Naive thymus-derived CD8-positive, alpha-beta T cell (primary cell): ENCODE measurements around the gene LY9. TPM values are rescaled to one million over a fixed set of nuclear protein-coding genes. Genes with fewer than 3 reads are reported as not detected.

Experiments used
- ATAC-seq, 2 donors: fragments of 150-1000 bp; cut with Tn5 transposase in 1 of 2; sonication (Bioruptor Pico), chemical (Tn5 transposase) in 1 of 2; 1 replicate in 1 of 2; 2 replicates in 1 of 2; pipeline ENCODE4 v1.10.0; 2021; ENCODE audit warnings: mild to moderate bottlenecking in 2 of 2, moderate library complexity in 2 of 2
- POLR2A ChIA-PET: fragments of 350-600 bp; sonication (Branson Sonifier 250); formaldehyde crosslinking; loops from one replicate; lab custom pipeline; 2021; ENCODE audit warnings: antibody characterized with exemption; lab: Charles Lee
- DNase-seq, 10 donors: peaks; one replicate each; pipeline versions ENCODE4 v3.0.0 to v3.0.0-alpha.2; 2020 to 2022
- H3K27ac Mint-ChIP-seq, 10 donors: one replicate each; pipeline ENCODE4 v1.8.0; 2020 to 2022; ENCODE audit warnings: mild to moderate bottlenecking in 10 of 10, mixed read lengths in 10 of 10, moderate library complexity in 4 of 10, inconsistent platforms in 1 of 10
- H3K27me3 Mint-ChIP-seq, 5 donors: one replicate each; pipeline ENCODE4 v1.8.0; 2021 to 2022; ENCODE audit warnings: mixed read lengths in 5 of 5
- H3K36me3 Mint-ChIP-seq, 3 donors: one replicate each; pipeline ENCODE4 v1.8.0; 2020 to 2022; ENCODE audit warnings: mixed read lengths in 3 of 3, mild to moderate bottlenecking in 2 of 3, inconsistent platforms in 1 of 3
- H3K4me1 Mint-ChIP-seq, 4 donors: one replicate each; pipeline ENCODE4 v1.8.0; 2021 to 2022; ENCODE audit warnings: mixed read lengths in 4 of 4
- H3K4me3 Mint-ChIP-seq, 10 donors: one replicate each; pipeline ENCODE4 v1.8.0; 2020 to 2022; ENCODE audit warnings: mild to moderate bottlenecking in 10 of 10, mixed read lengths in 10 of 10, moderate library complexity in 6 of 10, inconsistent platforms in 1 of 10
- H3K9me3 Mint-ChIP-seq, 9 donors: one replicate each; pipeline ENCODE4 v1.8.0; 2020 to 2022; ENCODE audit warnings: mixed read lengths in 9 of 9, mild to moderate bottlenecking in 3 of 9, inconsistent platforms in 1 of 9, moderate library complexity in 1 of 9
- polyA plus RNA-seq, 3 donors: library from polyadenylated mRNA; unstranded; fragments of 300-500 nt; fragmentation: Illumina TruSeq; gene quantifications; one replicate each; pipeline ENCODE4 v1.2.3, GENCODE V29; 2021
- total RNA-seq, 8 experiments: library from RNA in 2 of 8; stranded (reverse) in 2 of 8; gene quantifications; one replicate each; pipeline ENCODE4 v1.2.3 and lab custom pipeline; 2021 to 2026

Gene LY9
- total and polyA plus RNA-seq, 5 experiments from 2014 or later = 150 to 223 (median 167) TPM

DNA sequence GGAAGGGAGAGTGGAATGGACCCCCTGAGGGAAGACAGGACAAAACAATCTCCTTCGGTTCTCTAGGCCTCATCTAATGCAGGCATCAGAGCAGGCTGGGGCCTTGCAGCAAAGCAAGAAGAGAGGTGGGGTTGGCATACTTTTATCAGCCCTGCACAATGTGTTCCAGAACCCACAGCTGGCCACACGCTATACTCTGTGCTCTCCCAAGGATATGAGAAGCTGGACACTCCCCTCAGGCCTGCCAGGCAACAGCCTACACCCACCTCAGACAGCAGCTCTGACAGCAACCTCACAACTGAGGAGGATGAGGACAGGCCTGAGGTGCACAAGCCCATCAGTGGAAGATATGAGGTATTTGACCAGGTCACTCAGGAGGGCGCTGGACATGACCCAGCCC is 27.3 kb downstream of the LY9 start:
- Mint-ChIP-seq H3K27ac (peak overlapping the region in 8 of 10 donors; percentile 5 to 82 (median 48)), H3K36me3 (peaks cover 7 to 95% (median 12%) of the 10 kb centered on the region in 3 donors), H3K4me3 (no peak overlapping the region), H3K9me3 (no peaks in the 10 kb centered on the region), H3K4me1 (peaks cover 5 to 24% (median 9%) of the 10 kb centered on the region in 4 donors), H3K27me3 (no peaks in the 10 kb centered on the region)
- DNase-seq (no peak), ATAC-seq (no peak)
- POLR2A ChIA-PET = interaction anchor here (1.1 to 1.8 kb wide), 2 partner anchors 25 to 27 kb away, joined by 3 to 5 read pairs; partner anchors contain the start of gene LY9

DNA sequence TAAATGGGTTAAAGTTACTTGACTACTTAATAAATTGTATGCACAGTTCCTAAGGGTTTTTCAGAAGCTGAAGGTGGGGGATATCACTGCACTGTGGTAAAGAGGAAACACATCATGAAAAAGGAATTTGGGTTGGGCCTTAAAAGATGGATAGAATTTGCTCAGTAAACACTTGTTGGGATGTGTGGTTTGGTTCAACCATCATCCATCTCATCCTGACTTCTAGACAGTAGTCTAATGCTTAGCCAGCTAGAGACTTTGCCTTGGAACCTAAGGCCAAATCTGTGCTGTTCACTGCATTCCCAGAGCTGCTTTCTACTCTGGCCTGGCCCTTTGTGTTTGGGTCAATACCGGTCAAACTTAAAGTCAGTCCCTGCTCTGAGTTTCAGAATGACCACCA is 30.6 kb downstream of the LY9 start:
- H3K27me3 Mint-ChIP-seq = no peaks in the 10 kb centered on the region
- H3K4me1 Mint-ChIP-seq = peaks cover 5 to 24% (median 22%) of the 10 kb centered on the region in 4 donors
- H3K4me3 Mint-ChIP-seq = no peak overlapping the region
- ATAC-seq (no peak), DNase-seq (no peak)
- peak overlapping the region in 9 of 10 donors; percentile 28 to 88 (median 77) for H3K27ac Mint-ChIP-seq
- no peaks in the 10 kb centered on the region for H3K9me3 Mint-ChIP-seq
- POLR2A ChIA-PET = interaction anchor here (0.5 kb wide), 1 partner anchor 238 kb away, joined by 3 read pairs; no protein-coding TSS in a partner anchor
- peaks cover 1 to 92% (median 8%) of the 10 kb centered on the region in 3 donors for H3K36me3 Mint-ChIP-seq

DNA sequence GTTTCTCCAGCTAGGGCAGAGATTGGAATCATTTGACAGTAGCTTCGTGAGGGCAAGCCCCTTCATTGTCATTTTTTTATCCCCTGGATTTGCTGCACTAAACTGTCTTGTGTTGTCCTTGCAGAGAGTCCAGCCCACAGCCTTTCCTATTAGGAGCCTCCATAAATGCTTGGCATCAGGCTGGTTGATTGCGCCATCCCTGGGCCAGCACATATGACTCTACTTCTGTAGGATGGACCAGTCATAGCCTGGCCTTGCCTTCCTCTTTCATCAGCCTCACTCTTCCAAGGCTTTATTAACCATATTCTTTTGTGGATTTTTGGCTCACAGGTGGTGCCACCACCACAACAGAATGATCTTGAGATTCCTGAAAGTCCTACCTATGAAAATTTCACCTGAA is 31.4 kb downstream of the LY9 start:
- Mint-ChIP-seq H3K27ac (peak overlapping the region; percentile 58 to 91 (median 77)), H3K27me3 (no peaks in the 10 kb centered on the region), H3K4me3 (no peak overlapping the region), H3K9me3 (no peaks in the 10 kb centered on the region), H3K4me1 (peaks cover 5 to 29% (median 24%) of the 10 kb centered on the region in 4 donors), H3K36me3 (peaks cover 0 to 90% (median 6%) of the 10 kb centered on the region in 3 donors)
- DNase-seq (no peak), ATAC-seq (no peak)
- POLR2A ChIA-PET = no interaction called here

DNA sequence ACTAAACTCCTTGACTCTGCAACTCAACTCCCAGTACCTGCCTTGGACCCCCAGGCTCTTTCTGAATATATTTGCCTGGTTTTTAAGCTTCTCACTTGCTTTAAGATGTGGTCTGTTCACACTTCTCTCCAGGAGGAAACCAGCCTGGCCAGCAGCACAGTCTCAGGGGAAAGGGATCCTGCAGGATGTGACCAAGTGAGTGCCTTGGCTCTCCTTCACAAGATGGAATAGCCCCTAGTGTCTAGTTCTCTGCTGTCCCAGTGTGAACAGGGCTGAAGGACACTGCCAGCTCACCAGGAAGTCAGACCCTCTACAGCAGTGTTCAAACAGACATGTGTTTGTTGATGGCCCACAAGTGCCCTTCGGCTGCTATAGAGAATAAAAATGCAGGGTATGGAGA is 33.8 kb downstream of the LY9 start:
- Mint-ChIP-seq H3K36me3 (peaks cover 0 to 70% (median 4%) of the 10 kb centered on the region in 3 donors), H3K4me3 (no peak overlapping the region), H3K9me3 (no peaks in the 10 kb centered on the region), H3K27ac (peak overlapping the region; percentile 83 to 95 (median 88)), H3K27me3 (no peaks in the 10 kb centered on the region), H3K4me1 (peaks cover 21 to 50% (median 41%) of the 10 kb centered on the region in 4 donors)
- DNase-seq = no peak
- ATAC-seq = no peak
- POLR2A ChIA-PET = interaction anchor here (1.3 to 3.6 kb wide), 3 partner anchors 32 to 53 kb away, joined by 3 to 18 read pairs (median 10); partner anchors contain the start of gene LY9

DNA sequence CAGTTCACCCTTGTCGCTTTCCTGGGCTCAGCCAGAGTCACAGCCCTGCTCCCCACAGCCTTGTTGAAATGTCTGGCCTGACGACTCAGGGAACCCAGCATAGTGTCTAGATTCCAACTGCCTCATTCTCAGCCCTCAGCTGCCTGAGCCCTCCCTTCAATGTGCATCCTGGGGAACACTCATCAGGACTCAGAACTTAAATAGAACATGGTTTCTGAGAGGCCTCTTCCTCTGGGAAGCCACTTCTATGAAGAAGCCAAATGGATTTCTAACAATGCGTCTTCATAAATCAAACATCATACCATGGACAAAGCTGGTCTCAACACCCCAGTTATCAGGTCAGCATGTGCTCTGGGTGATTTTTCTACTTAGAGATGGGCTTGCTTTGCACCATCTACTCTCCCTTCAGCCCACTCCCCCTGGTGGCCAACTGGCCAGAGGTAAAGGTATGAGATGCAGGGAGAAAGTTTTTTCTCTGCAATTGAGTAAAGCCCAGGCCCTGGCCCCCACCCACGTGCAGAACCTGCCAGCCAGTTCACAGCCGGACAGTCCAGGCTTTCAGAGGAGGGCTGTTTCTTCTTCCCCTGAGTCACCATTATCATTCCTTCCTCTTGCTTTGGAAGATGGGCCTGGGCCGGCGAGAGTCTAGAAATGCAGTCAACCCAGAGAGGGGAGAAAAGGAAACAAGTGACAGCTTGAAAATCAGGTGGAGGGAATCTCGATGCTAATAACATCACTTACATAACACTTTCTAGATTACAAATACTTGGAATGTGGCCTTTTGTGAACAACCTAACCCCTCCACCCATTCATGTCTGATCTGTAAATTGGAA is 34.6 kb downstream of the LY9 start:
- no peaks in the 10 kb centered on the region for H3K27me3 Mint-ChIP-seq
- H3K9me3 Mint-ChIP-seq = no peaks in the 10 kb centered on the region
- POLR2A ChIA-PET = interaction anchor here (1.0 to 3.6 kb wide), 4 partner anchors 32 to 54 kb away, joined by 3 to 18 read pairs (median 6); partner anchors contain the start of gene LY9
- peak; percentile 47 to 89 (median 68) for DNase-seq
- peak overlapping the region; percentile 68 to 95 (median 88) for H3K27ac Mint-ChIP-seq
- peaks cover 29 to 57% (median 47%) of the 10 kb centered on the region in 4 donors for H3K4me1 Mint-ChIP-seq
- peak; percentile 80 to 86 for ATAC-seq
- H3K4me3 Mint-ChIP-seq = no peak overlapping the region
- H3K36me3 Mint-ChIP-seq = peaks cover 0 to 69% (median 4%) of the 10 kb centered on the region in 3 donors

DNA sequence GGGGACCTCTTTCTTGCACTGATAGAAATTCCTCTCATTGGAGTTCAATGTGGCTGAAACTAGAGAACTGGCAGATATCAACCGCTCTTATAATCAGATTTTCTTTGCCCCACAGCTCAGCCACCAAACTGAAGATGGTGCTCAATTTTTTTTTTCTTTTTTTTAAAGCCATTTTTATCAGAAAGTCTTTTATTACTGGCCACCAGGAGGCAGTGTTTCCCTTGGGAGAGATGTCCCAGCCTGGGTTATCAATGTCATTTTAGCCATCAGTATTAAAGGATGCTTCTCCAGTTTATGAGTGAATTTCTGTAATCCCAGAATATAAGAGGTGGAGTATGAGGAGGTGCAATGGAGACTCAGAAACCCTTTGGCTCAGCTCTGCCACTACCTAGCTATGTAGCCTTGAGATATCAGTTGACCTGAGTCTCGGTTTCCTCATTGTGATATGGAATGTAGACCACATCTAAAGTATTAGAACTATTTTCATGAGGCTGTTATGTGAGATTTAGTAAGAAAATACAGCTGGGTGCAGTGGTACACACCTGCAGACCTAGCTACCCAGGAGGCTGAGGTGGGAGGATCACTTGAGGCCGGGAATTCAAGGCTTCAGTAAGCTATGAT is 39.1 kb downstream of the LY9 start:
- peaks cover 0 to 27% (median 2%) of the 10 kb centered on the region in 3 donors for H3K36me3 Mint-ChIP-seq
- ATAC-seq (no peak), DNase-seq (peak in 9 of 10 donors; percentile 5 to 78 (median 35))
- peak overlapping the region; percentile 81 to 93 (median 92) for H3K27ac Mint-ChIP-seq
- no peaks in the 10 kb centered on the region for H3K9me3 Mint-ChIP-seq
- H3K4me3 Mint-ChIP-seq = peak overlapping the region in 8 of 10 donors; percentile 52 to 86 (median 66)
- POLR2A ChIA-PET = interaction anchor here (0.9 to 5.8 kb wide), 5 partner anchors 18 to 155 kb away, joined by 3 to 65 read pairs (median 4); partner anchors contain the start of genes ITLN2 and LY9
- no peaks in the 10 kb centered on the region for H3K27me3 Mint-ChIP-seq
- peaks cover 53 to 92% (median 81%) of the 10 kb centered on the region in 4 donors for H3K4me1 Mint-ChIP-seq

DNA sequence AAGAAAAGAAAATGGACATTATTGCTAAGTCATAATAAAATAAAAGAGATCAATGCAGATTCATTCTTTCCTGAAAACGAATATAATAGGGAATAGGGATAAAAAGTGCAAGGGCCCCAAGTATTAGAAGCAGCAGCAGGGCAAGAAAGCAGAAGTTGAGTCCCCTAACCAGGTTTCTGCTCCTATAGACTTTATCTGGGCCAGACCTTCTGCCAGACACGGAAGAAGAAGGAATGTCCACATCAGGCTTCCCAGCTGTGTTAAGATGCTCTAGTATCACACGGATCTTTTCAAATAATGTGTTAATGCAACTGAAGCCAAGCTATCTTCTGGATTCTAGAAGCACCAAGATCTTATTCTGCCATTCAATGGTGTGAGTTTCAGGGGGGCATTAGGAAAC is 39.8 kb downstream of the LY9 start:
- POLR2A ChIA-PET = interaction anchor here (0.9 to 5.8 kb wide), 5 partner anchors 18 to 155 kb away, joined by 4 to 65 read pairs (median 4); partner anchors contain the start of gene LY9

DNA sequence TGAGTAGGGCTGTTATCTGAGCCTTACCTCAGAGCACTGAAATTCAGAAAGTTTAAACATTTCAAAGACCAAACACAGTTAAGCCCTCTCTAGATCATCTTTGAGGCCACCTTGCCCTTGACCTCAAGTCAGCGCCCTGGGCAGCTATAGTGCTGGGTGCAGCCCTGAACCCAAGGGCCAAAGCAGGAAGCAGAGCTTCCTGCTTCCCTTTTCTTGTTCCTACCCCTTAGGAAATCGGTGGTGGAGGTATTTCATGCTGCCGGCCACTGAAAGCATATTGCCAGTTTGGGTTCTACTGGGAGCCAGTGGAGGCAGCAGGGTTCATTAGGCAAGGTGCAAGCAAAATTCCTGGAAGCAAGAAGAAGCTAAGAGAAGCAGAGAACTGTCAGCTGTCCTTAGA is 40.6 kb downstream of the LY9 start:
- Mint-ChIP-seq H3K27ac (peak overlapping the region; percentile 65 to 96 (median 91)), H3K36me3 (peaks cover 0 to 17% (median 2%) of the 10 kb centered on the region in 3 donors), H3K4me1 (peaks cover 45 to 91% (median 82%) of the 10 kb centered on the region in 4 donors), H3K4me3 (peak overlapping the region; percentile 46 to 87 (median 64)), H3K9me3 (no peaks in the 10 kb centered on the region), H3K27me3 (no peaks in the 10 kb centered on the region)
- POLR2A ChIA-PET = interaction anchor here (0.5 to 5.8 kb wide), 16 partner anchors 11 to 296 kb away, joined by 3 to 65 read pairs (median 5); partner anchors contain the start of genes ARHGAP30, DEDD, F11R and LY9
- ATAC-seq (no peak), DNase-seq (no peak)

More for the DNA sequence above, 39.8 kb downstream of the LY9 start:
- H3K4me1 Mint-ChIP-seq = peaks cover 47 to 92% (median 82%) of the 10 kb centered on the region in 4 donors
- DNase-seq (no peak), ATAC-seq (no peak)
- H3K36me3 Mint-ChIP-seq = peaks cover 0 to 20% (median 2%) of the 10 kb centered on the region in 3 donors
- no peaks in the 10 kb centered on the region for H3K9me3 Mint-ChIP-seq
- peak overlapping the region in 9 of 10 donors; percentile 3 to 96 (median 91) for H3K27ac Mint-ChIP-seq
- no peaks in the 10 kb centered on the region for H3K27me3 Mint-ChIP-seq
- peak overlapping the region in 9 of 10 donors; percentile 5 to 87 (median 70) for H3K4me3 Mint-ChIP-seq

DNA sequence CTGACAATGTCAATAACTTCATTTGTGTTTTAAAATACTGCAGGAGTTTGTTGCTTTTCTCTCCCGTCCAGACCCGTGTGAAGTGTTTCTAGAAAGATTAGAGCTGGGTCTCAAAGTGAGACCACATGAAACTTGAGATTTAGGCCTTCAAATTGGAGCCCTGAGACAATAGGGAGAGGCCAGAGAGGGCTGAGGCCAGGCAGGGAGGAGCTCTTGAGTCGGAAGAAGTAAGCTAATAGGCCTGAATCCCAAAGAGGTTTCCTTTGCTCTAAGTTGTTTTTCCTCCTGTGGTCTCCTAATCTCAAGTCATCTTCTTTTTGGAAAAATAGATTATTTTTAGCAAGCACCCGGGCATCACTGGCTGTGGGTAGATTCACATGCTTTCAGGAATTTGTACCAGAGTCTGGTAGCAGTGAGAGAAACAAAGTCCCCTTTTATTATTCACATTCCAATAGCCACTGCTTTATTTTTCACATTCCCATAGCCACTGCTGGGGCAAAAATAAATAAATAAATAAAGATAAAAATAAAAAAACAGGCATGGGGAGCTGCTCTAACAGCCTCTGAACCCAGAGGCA is 41.1 kb downstream of the LY9 start:
- DNase-seq (no peak), ATAC-seq (no peak)
- H3K4me3 Mint-ChIP-seq = peak overlapping the region; percentile 46 to 90 (median 74)
- no peaks in the 10 kb centered on the region for H3K27me3 Mint-ChIP-seq
- peaks cover 44 to 92% (median 83%) of the 10 kb centered on the region in 4 donors for H3K4me1 Mint-ChIP-seq
- peak overlapping the region; percentile 84 to 96 (median 92) for H3K27ac Mint-ChIP-seq
- no peaks in the 10 kb centered on the region for H3K9me3 Mint-ChIP-seq
- peaks cover 0 to 14% (median 2%) of the 10 kb centered on the region in 3 donors for H3K36me3 Mint-ChIP-seq
- POLR2A ChIA-PET = interaction anchor here (0.5 to 5.8 kb wide), 22 partner anchors 9 to 295 kb away, joined by 3 to 65 read pairs (median 4); partner anchors contain the start of genes ARHGAP30, DEDD, F11R and LY9

DNA sequence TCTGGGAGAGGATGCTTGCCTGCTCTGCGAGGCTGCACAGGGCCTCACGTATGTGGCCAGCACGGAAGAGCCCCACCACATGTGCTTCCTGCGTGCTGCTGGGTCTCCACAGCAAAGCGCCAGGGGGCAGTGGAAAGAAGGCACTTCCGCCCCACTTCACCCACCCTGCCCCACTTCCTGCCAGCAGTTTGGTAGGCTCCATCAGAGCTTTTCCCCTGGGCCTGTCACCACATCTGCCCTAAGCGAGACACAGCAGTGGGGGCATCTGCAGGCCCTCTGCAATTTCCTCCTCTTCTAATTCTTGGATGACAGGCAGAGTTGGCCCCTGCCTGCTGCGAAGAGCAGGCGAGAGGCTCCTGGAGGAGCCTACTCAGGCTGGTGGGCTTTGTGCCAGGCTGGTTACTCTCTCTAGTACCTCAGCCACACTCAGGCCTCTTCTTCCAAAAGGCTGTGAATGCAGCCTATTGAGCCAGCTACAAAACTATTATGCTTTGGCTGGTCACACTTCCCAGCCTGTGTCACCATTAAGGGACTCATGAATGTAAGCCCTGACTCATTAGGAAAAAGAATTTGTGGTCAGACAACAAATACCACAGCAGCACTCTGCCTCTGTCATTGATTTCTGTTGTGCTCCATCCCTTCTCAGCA is 41.7 kb downstream of the LY9 start:
- Mint-ChIP-seq H3K36me3 (peaks cover 0 to 9% (median 2%) of the 10 kb centered on the region in 3 donors), H3K4me3 (peak overlapping the region; percentile 73 to 92 (median 86)), H3K4me1 (peaks cover 43 to 93% (median 85%) of the 10 kb centered on the region in 4 donors), H3K27ac (peak overlapping the region; percentile 85 to 96 (median 94)), H3K9me3 (no peaks in the 10 kb centered on the region), H3K27me3 (no peaks in the 10 kb centered on the region)
- ATAC-seq = peak; percentile 96 to 98
- peak; percentile 66 to 93 (median 86) for DNase-seq
- POLR2A ChIA-PET = interaction anchor here (0.6 to 5.8 kb wide), 20 partner anchors 9 to 295 kb away, joined by 3 to 65 read pairs (median 4); partner anchors contain the start of genes DEDD, F11R, LY9 and TSTD1

DNA sequence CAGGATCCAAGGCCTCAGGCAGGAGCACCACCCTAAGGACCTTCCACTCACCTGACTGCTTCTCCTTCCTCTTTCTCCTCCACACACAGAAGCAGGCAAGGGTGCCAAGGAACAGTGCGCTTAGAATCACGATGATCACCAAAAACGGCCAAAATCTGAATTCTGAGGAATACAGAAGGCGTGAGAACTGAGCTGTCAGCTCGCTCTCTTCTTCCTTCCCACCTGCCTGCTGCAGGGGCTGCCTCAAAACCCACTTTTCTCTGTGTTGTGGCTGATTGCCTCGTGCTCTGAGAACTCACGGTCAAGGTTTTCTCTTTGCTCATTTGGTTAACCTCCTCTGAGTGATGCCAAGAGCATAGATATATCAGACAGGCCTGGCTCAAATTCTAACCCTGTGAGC is 42.9 kb downstream of the LY9 start:
- Mint-ChIP-seq H3K27ac (peak overlapping the region; percentile 85 to 96 (median 94)), H3K27me3 (no peaks in the 10 kb centered on the region), H3K9me3 (no peaks in the 10 kb centered on the region), H3K4me3 (peak overlapping the region; percentile 73 to 92 (median 86)), H3K36me3 (peaks cover 0 to 9% (median 2%) of the 10 kb centered on the region in 3 donors), H3K4me1 (peaks cover 36 to 90% (median 83%) of the 10 kb centered on the region in 4 donors)
- peak in 1 of 2 donors; percentile 9 for ATAC-seq
- POLR2A ChIA-PET = interaction anchor here (1.0 to 5.8 kb wide), 7 partner anchors 17 to 231 kb away, joined by 3 to 65 read pairs (median 7); partner anchors contain the start of genes ARHGAP30, CD48 and LY9
- peak in 7 of 10 donors; percentile 21 to 59 (median 28) for DNase-seq
